Ascending aorta (tissue), 2 donors: ENCODE measurements around the gene SH3RF3. TPM values are rescaled to one million over a fixed set of nuclear protein-coding genes. Genes with fewer than 3 reads are reported as not detected.

Experiments used
- DNase-seq, 2 donors: peaks; one replicate each; pipeline ENCODE4 v3.0.0-alpha.2; 2019; ENCODE audit warnings: low spot score in 2 of 2
- H3K27ac ChIP-seq, 2 donors: fragments of 200-600 bp; sonication (generic); one replicate each; pipeline ENCODE4 v1.5.1; 2016 to 2017; ENCODE audit warnings: mild to moderate bottlenecking in 1 of 2
- H3K27me3 ChIP-seq: fragments of 200-600 bp; sonication (generic); one replicate; pipeline ENCODE4 v1.5.1; 2017
- H3K36me3 ChIP-seq, 2 donors: fragments of 200-600 bp; sonication (generic); one replicate each; pipeline ENCODE4 v1.5.1; 2016
- H3K4me1 ChIP-seq, 2 donors: fragments of 200-600 bp; sonication (generic); one replicate each; pipeline ENCODE4 v1.5.1; 2016 to 2017; ENCODE audit warnings: mild to moderate bottlenecking in 1 of 2
- H3K4me3 ChIP-seq, 2 donors: fragments of 200-600 bp; sonication (generic); one replicate each; pipeline ENCODE4 v1.5.1; 2016 to 2017; ENCODE audit warnings: mild to moderate bottlenecking in 1 of 2
- H3K9me3 ChIP-seq, 2 donors: fragments of 200-600 bp; sonication (generic); one replicate each; pipeline ENCODE4 v1.5.1; 2016
- intact Hi-C: fragments of 100-400 bp; cut with DNase I; formaldehyde crosslinking; loops from one replicate; pipeline ENCODE4 v1.15.1; 2023
- total RNA-seq: library from RNA; depleted of rRNA; stranded (reverse); fragments of >200 nt; gene quantifications from one replicate; pipeline ENCODE4 v1.1.0, GENCODE V29; 2016
- TF ChIP-seq, protein P1 (sequence below), 3 experiments: fragments of 200-600 bp in 2 of 3; fragments of 450-650 bp in 1 of 3; sonication (generic) in 2 of 3; IDR thresholded peaks; one replicate each; pipeline ENCODE4 v1.5.1; 2016 to 2019; ENCODE audit warnings: antibody characterized with exemption in 3 of 3, mild to moderate bottlenecking in 1 of 3, moderate library complexity in 1 of 3

The SH3RF3 gene
- total RNA-seq, 1 donor from 2014 or later = 53.5 TPM

DNA sequence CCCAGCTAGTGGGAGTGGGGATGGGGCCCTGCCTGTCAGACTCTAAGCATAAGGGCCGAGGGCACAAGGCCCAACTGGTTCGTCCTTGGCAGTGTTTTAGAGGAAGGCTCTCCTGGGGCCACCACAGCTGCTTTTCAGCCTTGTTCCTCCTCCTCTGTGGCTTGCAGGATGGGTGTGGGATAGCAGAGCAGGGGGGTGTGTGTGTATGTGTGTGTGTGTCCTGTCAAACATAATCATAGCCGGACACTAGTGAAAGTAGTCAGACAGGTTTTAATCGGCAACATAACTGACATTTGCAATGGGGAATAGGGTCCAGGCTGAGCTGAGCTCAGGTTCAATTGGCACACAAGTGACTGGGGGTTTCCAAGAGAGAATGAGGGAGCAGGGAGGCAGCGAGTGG, 370.6 kb downstream of the SH3RF3 start:
- no peaks in the 10 kb centered on the region for H3K4me1 ChIP-seq
- DNase-seq = no peak
- no peak overlapping the region for H3K4me3 ChIP-seq
- H3K36me3 ChIP-seq = peaks cover 13 to 18% of the 10 kb centered on the region in 2 donors
- no peaks in the 10 kb centered on the region for H3K9me3 ChIP-seq
- TF ChIP-seq, protein P1, sequence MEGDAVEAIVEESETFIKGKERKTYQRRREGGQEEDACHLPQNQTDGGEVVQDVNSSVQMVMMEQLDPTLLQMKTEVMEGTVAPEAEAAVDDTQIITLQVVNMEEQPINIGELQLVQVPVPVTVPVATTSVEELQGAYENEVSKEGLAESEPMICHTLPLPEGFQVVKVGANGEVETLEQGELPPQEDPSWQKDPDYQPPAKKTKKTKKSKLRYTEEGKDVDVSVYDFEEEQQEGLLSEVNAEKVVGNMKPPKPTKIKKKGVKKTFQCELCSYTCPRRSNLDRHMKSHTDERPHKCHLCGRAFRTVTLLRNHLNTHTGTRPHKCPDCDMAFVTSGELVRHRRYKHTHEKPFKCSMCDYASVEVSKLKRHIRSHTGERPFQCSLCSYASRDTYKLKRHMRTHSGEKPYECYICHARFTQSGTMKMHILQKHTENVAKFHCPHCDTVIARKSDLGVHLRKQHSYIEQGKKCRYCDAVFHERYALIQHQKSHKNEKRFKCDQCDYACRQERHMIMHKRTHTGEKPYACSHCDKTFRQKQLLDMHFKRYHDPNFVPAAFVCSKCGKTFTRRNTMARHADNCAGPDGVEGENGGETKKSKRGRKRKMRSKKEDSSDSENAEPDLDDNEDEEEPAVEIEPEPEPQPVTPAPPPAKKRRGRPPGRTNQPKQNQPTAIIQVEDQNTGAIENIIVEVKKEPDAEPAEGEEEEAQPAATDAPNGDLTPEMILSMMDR (IDR thresholded peaks at IDR 0.05) = no peak
- H3K27me3 ChIP-seq = no peaks in the 10 kb centered on the region
- intact Hi-C loops = no loop called here
- H3K27ac ChIP-seq = no peak overlapping the region

DNA sequence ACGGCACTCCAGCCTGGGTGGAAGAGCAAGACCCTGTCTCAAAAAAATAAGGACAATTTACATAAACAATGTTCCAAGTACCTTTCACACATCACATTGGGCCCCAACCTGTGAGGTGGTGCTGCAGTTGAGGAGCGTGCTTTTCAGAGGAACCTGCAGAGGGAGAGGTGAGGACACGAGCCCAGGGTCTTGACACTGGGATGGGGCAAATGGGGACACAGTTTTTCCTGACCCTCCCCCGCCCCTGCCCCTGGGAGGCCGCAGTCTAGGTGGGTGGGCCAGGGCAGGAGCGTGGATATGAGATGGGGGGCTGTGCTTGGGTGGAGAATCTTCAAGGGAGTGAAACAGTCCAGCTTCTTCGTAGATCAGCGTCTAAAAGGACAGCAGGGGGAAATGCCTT, 371.9 kb downstream of the SH3RF3 start:
- H3K9me3 ChIP-seq = peaks cover 0 to 6% of the 10 kb centered on the region in 2 donors
- peaks cover 13 to 18% of the 10 kb centered on the region in 2 donors for H3K36me3 ChIP-seq
- intact Hi-C loops = no loop called here
- TF ChIP-seq, protein P1 (IDR thresholded peaks at IDR 0.05) = no peak
- no peak overlapping the region for H3K27ac ChIP-seq
- no peak for DNase-seq
- H3K27me3 ChIP-seq = no peaks in the 10 kb centered on the region
- no peak overlapping the region for H3K4me3 ChIP-seq
- no peaks in the 10 kb centered on the region for H3K4me1 ChIP-seq

DNA sequence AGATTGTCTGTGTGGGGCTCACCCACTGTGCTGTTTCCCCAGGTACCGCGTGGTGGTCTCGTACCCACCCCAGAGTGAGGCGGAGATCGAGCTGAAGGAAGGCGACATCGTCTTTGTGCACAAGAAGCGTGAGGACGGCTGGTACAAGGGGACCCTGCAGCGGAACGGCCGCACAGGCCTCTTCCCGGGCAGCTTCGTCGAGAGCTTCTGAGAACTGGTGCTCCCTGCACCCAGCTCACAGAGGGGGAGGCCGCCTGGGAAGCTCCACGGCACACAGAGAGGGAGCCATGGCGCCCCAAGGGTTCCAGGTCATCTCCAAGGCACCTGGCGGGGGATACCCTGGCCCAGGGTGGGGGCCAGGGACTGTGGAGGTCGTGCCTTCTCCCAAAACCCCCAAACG, 372.5 kb downstream of the SH3RF3 start:
- Histone ChIP-seq H3K27ac (no peak overlapping the region), H3K4me3 (no peak overlapping the region), H3K27me3 (no peaks in the 10 kb centered on the region), H3K9me3 (peaks cover 0 to 6% of the 10 kb centered on the region in 2 donors), H3K36me3 (peaks cover 13 to 18% of the 10 kb centered on the region in 2 donors), H3K4me1 (no peaks in the 10 kb centered on the region)
- no peak for DNase-seq
- TF ChIP-seq, protein P1 (IDR thresholded peaks at IDR 0.05) = no peak
- intact Hi-C loops = no loop called here

DNA sequence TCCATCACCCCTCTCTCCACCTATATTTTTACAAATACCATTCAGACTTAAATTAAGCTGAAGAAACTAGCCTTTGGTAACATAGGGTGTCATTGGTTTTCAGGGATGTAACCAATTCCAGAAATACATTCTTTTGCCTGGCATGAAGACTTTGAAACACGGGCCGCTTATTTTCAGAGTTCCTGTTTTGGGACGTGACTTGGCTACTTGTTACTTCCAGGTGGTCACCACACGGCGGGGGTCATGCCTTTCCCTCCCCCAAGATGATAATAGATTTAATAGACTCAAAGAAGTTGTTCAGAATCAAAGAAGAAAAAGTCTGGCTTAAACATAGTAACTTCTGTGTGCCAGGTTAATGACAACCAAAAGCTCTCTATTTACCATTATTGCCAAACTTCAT, 374.2 kb downstream of the SH3RF3 start:
- Histone ChIP-seq H3K4me1 (no peaks in the 10 kb centered on the region), H3K9me3 (peaks cover 0 to 6% of the 10 kb centered on the region in 2 donors), H3K27ac (no peak overlapping the region), H3K36me3 (peaks cover 13 to 18% of the 10 kb centered on the region in 2 donors), H3K27me3 (no peaks in the 10 kb centered on the region), H3K4me3 (no peak overlapping the region)
- TF ChIP-seq, protein P1 (IDR thresholded peaks at IDR 0.05) = no peak
- no peak for DNase-seq
- intact Hi-C loops = no loop called here

DNA sequence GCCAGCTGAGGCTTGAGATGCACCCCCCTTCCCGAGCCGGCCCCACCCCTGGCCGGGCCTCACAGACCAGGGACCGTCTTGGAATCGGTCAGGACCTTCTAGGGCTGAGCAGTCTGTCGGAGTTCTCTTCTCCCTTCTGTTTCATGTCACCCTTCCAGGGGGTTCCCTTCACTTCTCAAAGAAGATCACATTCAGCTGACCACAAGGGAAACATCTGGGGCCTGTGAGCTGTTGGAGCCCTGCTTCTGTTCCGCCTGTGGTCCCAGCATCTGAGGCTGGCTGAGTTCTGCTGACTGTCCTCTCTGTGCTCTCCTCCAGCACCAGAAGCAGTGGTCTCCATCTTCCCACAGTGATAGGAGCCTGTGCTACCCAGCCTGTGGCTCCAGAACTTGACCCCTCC, 378.2 kb downstream of the SH3RF3 start:
- no peak for DNase-seq
- TF ChIP-seq, protein P1 (IDR thresholded peaks at IDR 0.05) = no peak
- intact Hi-C loops = no loop called here
- Histone ChIP-seq H3K27me3 (no peaks in the 10 kb centered on the region), H3K9me3 (peaks cover 0 to 6% of the 10 kb centered on the region in 2 donors), H3K27ac (no peak overlapping the region), H3K36me3 (peaks cover 7 to 9% of the 10 kb centered on the region in 2 donors), H3K4me1 (no peaks in the 10 kb centered on the region), H3K4me3 (no peak overlapping the region)

DNA sequence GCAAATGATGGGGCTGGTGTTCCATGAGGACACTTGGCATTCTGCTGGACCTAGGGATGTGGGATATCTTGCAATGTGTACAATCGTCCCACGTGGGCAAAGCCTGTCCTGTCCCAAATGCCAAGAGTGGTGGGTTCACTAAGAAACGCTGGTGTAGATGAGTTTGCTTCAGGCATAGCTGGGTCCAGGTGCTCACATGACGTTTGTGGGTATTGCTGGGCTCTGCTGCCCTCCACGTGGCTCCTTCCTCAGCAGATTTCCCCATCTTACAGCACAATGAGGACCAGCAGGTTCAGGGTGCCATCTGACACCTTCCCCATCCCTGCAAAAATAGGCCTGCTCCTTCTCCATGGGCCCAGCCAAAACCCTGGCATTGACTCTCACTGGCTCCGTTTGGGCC, 378.8 kb downstream of the SH3RF3 start:
- Histone ChIP-seq H3K9me3 (peaks cover 0 to 6% of the 10 kb centered on the region in 2 donors), H3K36me3 (peaks cover 5 to 6% of the 10 kb centered on the region in 2 donors), H3K27ac (peak overlapping the region in 1 of 2 donors; percentile 9), H3K4me3 (no peak overlapping the region), H3K4me1 (no peaks in the 10 kb centered on the region), H3K27me3 (no peaks in the 10 kb centered on the region)
- DNase-seq = no peak
- intact Hi-C loops = no loop called here
- TF ChIP-seq, protein P1 (IDR thresholded peaks at IDR 0.05) = no peak
